HL-60/S4 (cell line): ENCODE data around the gene YY1.
"Not testable (repeated sequence)": the region's sequence is repeated elsewhere in the genome, so short reads cannot be mapped to it uniquely, and the experiment has no call there.

Source experiments
- in situ Hi-C: fragments of 300-500 bp; cut with MboI; formaldehyde crosslinking; loops from 2 replicates; pipeline ENCODE4 v1.14.3; 2022; ENCODE audit warnings: low sequenced_read_pairs

Gene YY1

GRCh38 chr14:100238419-100239210, at the start of gene YY1:
TSS of gene YY1 (plus strand) at chr14:100239144. CDS start at chr14:100239245, 101 bp downstream.
- in situ Hi-C loops = no loop called here

DNA sequence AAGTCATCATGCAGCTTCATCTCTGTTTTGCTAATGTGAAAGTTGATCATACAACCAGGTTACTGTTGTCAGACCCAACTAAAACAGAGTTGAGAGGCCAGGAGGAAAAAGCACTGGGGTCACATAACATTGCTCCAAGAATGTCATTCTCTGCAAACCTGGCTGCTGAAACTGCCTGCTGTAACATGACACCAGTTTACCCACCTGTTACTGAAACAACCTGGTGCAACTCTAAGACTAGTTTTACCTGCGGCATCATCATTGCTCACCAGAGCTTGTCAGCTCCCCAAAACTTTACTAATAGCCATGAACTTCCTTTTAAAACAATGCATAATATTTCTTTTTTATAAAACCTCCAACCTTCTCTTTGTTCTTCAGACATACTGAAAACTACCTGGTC, 48.8 kb upstream of the YY1 start:
- in situ Hi-C loops = no loop called here

DNA sequence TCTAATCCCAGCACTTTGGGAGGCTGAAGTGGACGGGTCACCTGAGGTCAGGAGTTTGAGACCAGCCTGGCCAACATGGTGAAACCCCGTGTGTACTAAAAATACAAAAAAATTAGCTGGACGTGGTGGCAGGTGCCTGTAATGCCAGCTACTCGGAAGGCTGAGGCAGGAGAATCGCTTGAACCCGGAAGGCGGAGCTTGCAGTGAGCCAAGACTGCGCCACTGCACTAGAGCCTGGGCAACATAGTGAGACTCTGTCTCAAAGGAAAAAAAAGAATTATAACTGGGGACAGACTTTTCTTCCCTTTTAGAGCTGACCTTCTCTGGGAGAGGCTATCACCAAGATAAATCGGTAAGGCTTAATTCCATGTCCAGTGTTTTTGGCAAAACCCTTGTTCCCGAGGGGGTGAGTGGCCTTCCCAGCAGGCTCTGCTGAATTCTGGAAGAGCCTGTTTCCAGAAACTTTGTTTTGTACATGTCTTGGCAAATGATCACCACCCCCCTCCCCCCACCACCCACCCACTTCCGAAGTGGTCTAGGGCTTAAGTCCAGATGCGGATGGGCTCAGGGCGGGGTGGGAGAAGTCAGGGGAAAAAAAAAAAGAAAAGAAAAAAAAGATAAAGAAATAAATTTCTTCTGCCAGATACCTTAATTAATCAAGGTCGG, 47.2 kb upstream of the YY1 start:
- in situ Hi-C loops = no loop called here

- in situ Hi-C loops = no loop called here
Observed at GRCh38 chr14:100192250-100192671, 46.7 kb upstream of the YY1 start.

DNA sequence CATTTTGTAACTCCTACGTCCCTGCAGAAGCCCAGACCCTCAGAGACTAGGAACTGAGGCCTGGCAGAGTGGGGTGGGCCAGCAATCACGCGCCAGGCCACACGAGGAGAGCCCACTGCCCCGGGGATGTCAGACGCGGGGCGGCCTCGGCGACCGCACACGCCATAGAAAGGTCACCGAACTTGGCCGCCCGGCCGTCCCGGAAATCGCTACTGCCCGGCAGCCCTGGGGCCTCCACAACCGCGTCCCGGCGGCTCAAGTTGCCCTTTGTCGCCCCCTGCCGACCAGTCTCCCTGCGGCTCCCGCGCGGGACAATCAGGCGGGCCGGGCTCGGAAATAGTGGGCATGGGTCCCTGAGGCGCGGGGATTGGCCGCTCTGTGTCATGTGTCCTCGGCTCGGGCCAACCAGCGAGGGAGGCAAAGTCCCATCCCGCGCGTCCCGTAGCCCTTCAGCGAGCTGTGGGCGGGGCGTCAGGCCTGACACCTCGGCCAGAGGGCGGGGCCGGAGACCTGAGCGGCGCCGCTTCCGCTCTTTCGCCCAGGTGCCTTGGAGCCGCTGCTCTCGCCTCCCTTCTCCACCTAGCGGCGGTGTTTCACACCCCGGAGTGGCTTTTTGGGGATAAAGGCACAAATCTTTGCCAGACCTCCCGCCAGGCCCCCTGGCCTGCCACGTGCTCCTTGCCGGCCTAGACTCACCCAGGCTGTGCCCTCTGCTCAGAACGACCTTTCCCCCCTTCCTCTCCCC, 46.1 kb upstream of the YY1 start:
- in situ Hi-C loops = no loop called here

DNA sequence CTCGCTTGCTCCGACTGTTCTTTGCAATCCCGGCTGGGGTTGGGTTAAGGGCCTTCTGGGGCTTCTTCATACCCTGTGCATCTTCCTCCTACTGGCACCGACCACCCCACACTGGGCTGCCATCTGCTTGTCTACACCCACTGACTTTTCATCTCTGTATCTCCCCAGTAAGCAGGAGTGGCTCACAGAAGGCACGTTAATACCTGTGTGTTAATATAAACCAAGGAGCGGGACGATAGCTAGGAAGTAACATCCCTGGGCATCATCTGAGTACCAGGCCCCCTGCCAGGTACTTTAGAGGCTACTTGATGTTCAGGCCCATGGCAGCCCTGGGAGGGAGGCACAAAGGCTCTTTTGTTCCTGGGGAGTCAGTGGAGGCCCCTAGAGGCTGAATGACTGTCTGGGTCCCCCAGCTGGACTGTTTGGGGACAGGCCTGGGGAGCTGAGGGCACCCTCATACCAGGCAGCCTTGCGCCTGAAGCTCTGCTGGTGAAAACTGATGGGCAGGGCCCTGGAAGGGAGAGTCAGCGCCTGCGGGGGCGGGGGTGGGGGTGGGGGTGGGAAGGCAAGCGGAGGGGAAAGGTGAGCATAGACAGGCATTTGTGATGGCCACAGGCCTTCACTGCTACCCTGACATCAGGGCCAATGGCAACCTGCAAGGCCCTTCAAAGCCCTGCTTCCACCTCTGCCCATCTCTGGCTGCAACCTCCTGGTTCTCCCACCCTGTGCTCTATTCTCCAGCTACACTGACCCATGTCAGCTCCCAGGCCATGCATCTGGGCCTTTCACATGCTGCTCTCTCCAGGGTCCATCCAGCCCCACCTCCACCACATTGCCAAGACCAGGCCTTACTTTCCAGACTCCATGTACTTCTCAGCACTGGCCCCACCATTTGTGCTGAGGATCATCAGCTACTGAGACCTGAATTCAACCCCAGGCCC, 45.3 kb upstream of the YY1 start:
- in situ Hi-C loops = no loop called here

DNA sequence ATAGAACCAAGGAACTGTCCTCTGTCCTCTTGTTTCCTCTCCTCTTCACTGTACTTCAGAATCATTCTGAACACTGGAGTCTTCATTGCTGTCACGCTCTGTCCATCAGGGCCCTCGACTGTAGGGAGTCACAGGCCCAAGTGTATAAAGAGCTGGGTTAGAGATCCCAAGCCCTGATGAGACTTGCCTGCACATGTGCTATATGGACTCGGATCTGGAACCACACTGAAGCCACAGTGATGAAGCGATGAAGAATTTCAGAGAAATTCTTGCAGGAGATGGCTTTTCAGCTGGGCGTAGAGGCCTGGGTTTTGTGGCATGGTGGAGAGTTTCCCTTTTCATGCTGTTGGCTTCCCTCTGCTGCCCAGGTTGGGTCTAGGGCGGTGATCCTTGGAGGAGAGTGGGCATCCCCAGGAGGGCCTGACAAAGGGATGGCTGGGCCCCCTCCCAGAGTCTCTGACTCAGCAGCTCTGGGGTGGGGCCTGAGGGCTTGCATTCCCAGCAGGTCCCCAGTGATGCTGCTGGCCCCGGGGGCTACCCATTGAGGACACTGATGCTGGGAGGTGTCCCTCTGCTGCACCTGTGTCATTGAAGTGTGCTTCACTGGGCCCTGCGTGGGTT, 39.6 kb upstream of the YY1 start:
- in situ Hi-C loops = loop anchor here (5.0 kb wide), 1 partner anchor 217 kb away; no protein-coding TSS in a partner anchor

DNA sequence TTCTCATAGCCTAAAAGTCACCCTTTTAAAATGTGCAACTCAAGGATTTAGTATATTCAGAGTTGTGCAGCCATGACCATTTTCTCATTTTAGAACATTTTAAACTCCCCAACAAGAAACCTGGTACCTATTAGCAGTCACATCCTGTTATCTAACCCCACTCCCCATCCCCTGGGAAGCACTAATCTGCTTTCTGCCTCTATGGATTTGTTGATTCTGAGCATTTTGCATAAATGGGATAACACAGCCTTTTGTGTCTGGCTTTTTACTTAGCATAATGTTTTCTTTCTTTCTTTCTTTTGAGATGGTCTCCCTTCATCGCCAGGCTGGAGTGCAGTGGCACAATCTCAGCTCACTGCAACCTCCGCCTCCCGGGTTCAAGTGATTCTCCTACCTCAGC, 38.6 kb upstream of the YY1 start:
- in situ Hi-C loops = no loop called here

- in situ Hi-C loops = no loop called here
Observed at GRCh38 chr14:100201701-100202100, 37.2 kb upstream of the YY1 start.

DNA sequence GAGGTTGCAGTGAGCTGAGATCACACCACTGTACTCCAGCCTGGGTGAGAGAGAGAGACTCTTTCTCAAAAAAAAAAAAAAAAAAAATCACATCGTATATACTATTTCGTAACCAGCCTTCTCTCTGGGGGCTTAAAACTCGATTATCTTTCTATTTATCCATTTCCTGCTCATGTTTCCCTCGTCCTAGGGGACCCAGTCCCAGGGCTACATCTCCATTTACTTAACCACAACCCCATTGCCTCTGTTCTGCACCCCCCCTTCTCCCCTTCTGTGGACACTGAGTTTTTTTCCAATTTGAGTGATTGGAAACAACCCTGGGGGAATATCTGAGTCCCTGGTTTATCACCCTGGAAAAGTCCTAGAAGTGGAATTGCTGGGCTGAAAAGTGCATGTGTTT, 36.2 kb upstream of the YY1 start:
- in situ Hi-C loops = no loop called here

DNA sequence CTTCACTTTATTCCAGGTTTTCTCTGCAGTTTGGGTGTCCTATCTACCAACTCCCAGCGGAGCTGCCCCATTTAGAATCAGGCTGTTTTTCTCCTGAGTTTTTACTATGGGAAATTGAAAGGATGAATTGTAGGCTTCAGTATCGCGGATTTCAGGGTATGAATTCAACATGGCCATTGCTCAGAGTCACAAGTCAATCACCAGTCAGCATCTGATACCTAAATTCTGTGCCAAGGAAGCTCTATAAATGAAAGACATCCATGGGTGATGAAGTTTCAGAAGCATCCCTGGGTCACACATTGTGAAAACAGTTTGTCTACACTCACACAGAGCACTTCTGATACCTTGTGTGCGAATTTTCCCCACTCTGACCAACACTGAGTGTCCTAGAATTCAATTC, 35.8 kb upstream of the YY1 start:
- in situ Hi-C loops = no loop called here

GRCh38 chr14:100203962-100204834, 34.7 kb upstream of the YY1 start:
- in situ Hi-C loops = no loop called here

GRCh38 chr14:100204835-100205167, 34.1 kb upstream of the YY1 start:
- in situ Hi-C loops = not testable (repeated sequence)

DNA sequence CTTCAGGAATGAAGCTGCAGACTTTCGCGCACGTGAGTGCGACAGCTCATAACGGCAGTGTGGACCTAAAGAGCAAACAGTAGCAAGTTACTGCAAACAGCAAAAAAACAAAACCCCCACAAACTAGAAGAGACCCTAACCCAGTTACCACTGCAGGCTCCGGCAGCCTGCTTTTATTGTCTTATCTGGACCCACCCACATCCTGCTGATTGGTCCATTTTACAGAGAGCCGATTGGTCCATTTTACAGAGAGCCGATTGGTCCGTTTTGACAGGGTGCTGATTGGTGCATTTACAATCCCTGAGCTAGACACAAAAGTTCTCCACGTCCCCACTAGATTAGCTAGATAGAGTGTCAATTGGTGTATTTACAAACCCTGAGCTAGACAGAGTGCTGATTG, 31.4 kb upstream of the YY1 start:
- in situ Hi-C loops = not testable (repeated sequence)

GRCh38 chr14:100208136-100208535, 30.8 kb upstream of the YY1 start:
- in situ Hi-C loops = not testable (repeated sequence)

DNA sequence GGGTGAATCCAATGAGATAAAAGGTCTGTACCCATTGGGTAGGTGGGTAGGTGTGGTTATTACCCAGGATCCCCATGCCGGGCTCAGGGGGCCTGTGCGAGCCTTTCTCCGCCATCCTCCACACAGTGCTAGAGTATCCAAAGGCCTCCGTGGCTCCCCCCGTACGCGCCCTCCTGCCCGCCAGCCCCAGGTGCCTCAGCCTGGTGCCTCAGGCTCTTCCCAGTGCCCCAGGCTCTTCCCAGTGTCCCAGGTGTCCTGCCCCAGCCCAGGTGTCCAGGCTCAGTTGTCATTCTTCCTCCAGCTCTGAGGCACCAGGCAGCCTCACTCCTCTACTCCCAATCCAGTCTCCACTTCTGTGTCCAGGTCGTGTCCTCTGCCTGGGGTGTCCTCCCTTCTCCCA, 27.6 kb upstream of the YY1 start:
- in situ Hi-C loops = no loop called here

- in situ Hi-C loops = no loop called here
Observed at GRCh38 chr14:100211893-100212292, 27.1 kb upstream of the YY1 start.

GRCh38 chr14:100212476-100213333, 26.2 kb upstream of the YY1 start:
- in situ Hi-C loops = no loop called here
